HL-60 (cell line): ENCODE measurements around the gene DEXI.

Experiments
- CTCF ChIP-seq: IDR thresholded peaks from one replicate; pipeline ENCODE4 v1.5.1; 2011; ENCODE audit warnings: low read length, control low read depth, inconsistent platforms; ENCODE audit not compliant: insufficient read depth
- GABPA ChIP-seq: IDR thresholded peaks from 2 replicates; pipeline ENCODE4 v1.6.1; 2012; ENCODE audit warnings: low read depth
- POLR2AphosphoS5 ChIP-seq: IDR thresholded peaks from 2 replicates; pipeline ENCODE4 v1.6.1; 2012; ENCODE audit warnings: low read depth
- REST ChIP-seq: IDR thresholded peaks from 2 replicates; pipeline ENCODE4 v1.6.1; 2012; ENCODE audit warnings: low read depth; ENCODE audit not compliant: insufficient replicate concordance
- SPI1 ChIP-seq: IDR thresholded peaks from 2 replicates; pipeline ENCODE4 v1.6.1; 2012; ENCODE audit warnings: low read depth, mild to moderate bottlenecking, borderline replicate concordance

- TF ChIP-seq CTCF (peak; percentile 7), POLR2AphosphoS5 (no peak), GABPA (no peak), SPI1 (peak; percentile 86; the same call in 1 of the 2 replicates), REST (no peak)
These were observed 7.2 kb upstream of the DEXI start for GRCh38 chr16:10949424-10949970.
